Breast epithelium (tissue), 4 donors: ENCODE results near the gene TRAPPC10. TPM values are rescaled to one million over a fixed set of nuclear protein-coding genes. Genes with fewer than 3 reads are reported as not detected.

Experiments used
- DNase-seq, 2 donors: peaks; one replicate each; pipeline ENCODE4 v3.0.0-alpha.2; 2019; ENCODE audit warnings: low spot score in 2 of 2
- H3K27ac ChIP-seq, 2 donors: fragments of 200-600 bp; sonication (generic) in 1 of 2; one replicate each; pipeline ENCODE4 v1.5.1; 2016 to 2019; ENCODE audit warnings: mild to moderate bottlenecking in 1 of 2
- H3K27me3 ChIP-seq, 2 donors: fragments of 200-600 bp; sonication (generic) in 1 of 2; one replicate each; pipeline versions ENCODE4 v1.5.1 to v1.6.0; 2017 to 2019; ENCODE audit warnings: control low read depth in 1 of 2, mild to moderate bottlenecking in 1 of 2
- H3K36me3 ChIP-seq: fragments of 200-600 bp; one replicate; pipeline ENCODE4 v1.5.1; 2019
- H3K4me1 ChIP-seq, 2 donors: fragments of 200-600 bp; sonication (generic); one replicate each; pipeline ENCODE4 v1.5.1; 2016 to 2019; ENCODE audit warnings: control low read depth in 1 of 2
- H3K4me3 ChIP-seq, 3 donors: fragments of 200-600 bp; sonication (generic); 1 replicate in 2 of 3; 2 replicates in 1 of 3; pipeline ENCODE4 v1.5.1; 2016 to 2019; ENCODE audit warnings: mild to moderate bottlenecking in 3 of 3, moderate library complexity in 2 of 3
- H3K9me3 ChIP-seq, 2 donors: fragments of 200-600 bp; sonication (generic) in 1 of 2; one replicate each; pipeline ENCODE4 v1.5.1; 2016 to 2019; ENCODE audit warnings: control low read depth in 1 of 2
- CTCF ChIP-seq, 3 donors: fragments of 450-650 bp; IDR thresholded peaks; one replicate each; pipeline ENCODE4 v1.5.1; 2016 to 2017; ENCODE audit warnings: antibody characterized with exemption in 3 of 3, mild to moderate bottlenecking in 3 of 3, moderate library complexity in 3 of 3
- POLR2A ChIP-seq: fragments of 450-650 bp; IDR thresholded peaks from one replicate; pipeline ENCODE4 v1.6.1; 2016; ENCODE audit warnings: antibody characterized with exemption, mild to moderate bottlenecking, moderate library complexity
- POLR2AphosphoS5 ChIP-seq, 3 donors: sonication (generic); formaldehyde crosslinking; IDR thresholded peaks; one replicate each; pipeline ENCODE4 v1.6.1; 2017; ENCODE audit warnings: antibody characterized with exemption in 3 of 3
- intact Hi-C: fragments of 100-400 bp; cut with DNase I; formaldehyde crosslinking; loops from one replicate; pipeline ENCODE4 v1.15.1; 2023; ENCODE audit warnings: low total_unique reads
- total RNA-seq, 3 donors: library from RNA; depleted of rRNA; stranded (reverse); fragments of >200 nt; gene quantifications; one replicate each; pipeline ENCODE4 v1.1.0, GENCODE V29; 2016

The TRAPPC10 gene
- total RNA-seq, 3 donors from 2014 or later = 27.4 to 35.0 (median 31.1) TPM

- no peak overlapping the region for H3K27ac ChIP-seq
- no peaks in the 10 kb centered on the region for H3K27me3 ChIP-seq
- peaks cover 3% of the 10 kb centered on the region for H3K36me3 ChIP-seq
- no peaks in the 10 kb centered on the region for H3K9me3 ChIP-seq
- TF ChIP-seq POLR2AphosphoS5 (IDR thresholded peaks at IDR 0.05) (no peak), POLR2A (no peak), CTCF (IDR thresholded peaks at IDR 0.05) (no peak)
- no peak for DNase-seq
- H3K4me1 ChIP-seq = peaks cover 0 to 10% of the 10 kb centered on the region in 2 donors
- no peak overlapping the region for H3K4me3 ChIP-seq
- intact Hi-C loops = no loop called here
Measured at GRCh38 chr21:44079446-44079845, 67.3 kb downstream of the TRAPPC10 start.

- H3K4me1 ChIP-seq = peaks cover 0 to 10% of the 10 kb centered on the region in 2 donors
- intact Hi-C loops = no loop called here
- no peak overlapping the region for H3K4me3 ChIP-seq
- no peaks in the 10 kb centered on the region for H3K9me3 ChIP-seq
- no peak for TF ChIP-seq CTCF (IDR thresholded peaks at IDR 0.05)
- no peak for TF ChIP-seq POLR2AphosphoS5 (IDR thresholded peaks at IDR 0.05)
- no peak for TF ChIP-seq POLR2A
- H3K27ac ChIP-seq = no peak overlapping the region
- peaks cover 3% of the 10 kb centered on the region for H3K36me3 ChIP-seq
- no peaks in the 10 kb centered on the region for H3K27me3 ChIP-seq
- no peak for DNase-seq
Measured at GRCh38 chr21:44079846-44080245, 67.7 kb downstream of the TRAPPC10 start.

- H3K9me3 ChIP-seq = no peaks in the 10 kb centered on the region
- peaks cover 3% of the 10 kb centered on the region for H3K36me3 ChIP-seq
- peaks cover 0 to 10% of the 10 kb centered on the region in 2 donors for H3K4me1 ChIP-seq
- H3K4me3 ChIP-seq = no peak overlapping the region
- H3K27me3 ChIP-seq = no peaks in the 10 kb centered on the region
- intact Hi-C loops = no loop called here
- no peak for TF ChIP-seq POLR2A
- no peak for TF ChIP-seq POLR2AphosphoS5 (IDR thresholded peaks at IDR 0.05)
- TF ChIP-seq CTCF (IDR thresholded peaks at IDR 0.05) = no peak
- DNase-seq = no peak
- H3K27ac ChIP-seq = peak overlapping the region in 1 of 2 donors; percentile 2
Measured at GRCh38 chr21:44082648-44083440, 70.7 kb downstream of the TRAPPC10 start.

- TF ChIP-seq POLR2AphosphoS5 (IDR thresholded peaks at IDR 0.05) (no peak), CTCF (IDR thresholded peaks at IDR 0.05) (no peak), POLR2A (no peak)
- no peak for DNase-seq
- Histone ChIP-seq H3K27ac (peak overlapping the region; percentile 54 to 77), H3K4me1 (peaks cover 0 to 10% of the 10 kb centered on the region in 2 donors), H3K36me3 (peaks cover 3% of the 10 kb centered on the region), H3K9me3 (no peaks in the 10 kb centered on the region), H3K4me3 (no peak overlapping the region), H3K27me3 (no peaks in the 10 kb centered on the region)
- intact Hi-C loops = no loop called here
Measured at GRCh38 chr21:44083631-44084291, 71.7 kb downstream of the TRAPPC10 start.
